HepG2 (cell line): ENCODE data around the gene SNHG17. TPM values are rescaled to one million over a fixed set of nuclear protein-coding genes. Genes with fewer than 3 reads are reported as not detected.

ENCODE experiments used
- ARNTL ChIP-seq: sonication (generic); formaldehyde crosslinking; IDR thresholded peaks from 2 replicates; pipeline ENCODE4 v1.4.0; 2020; ENCODE audit warnings: mild to moderate bottlenecking, missing genetic modification reagents
- EED ChIP-seq: sonication (generic); formaldehyde crosslinking; IDR thresholded peaks from 2 replicates; pipeline ENCODE4 v1.5.0; 2020; ENCODE audit warnings: mild to moderate bottlenecking, missing genetic modification reagents
- HDAC6 ChIP-seq: fragments of 200-600 bp; sonication (generic); IDR thresholded peaks from 2 replicates; pipeline ENCODE4 v1.7.0; 2017; ENCODE audit warnings: mild to moderate bottlenecking, antibody characterized with exemption, low read length, low read depth
- MBNL3 ChIP-seq: fragments of 250-450 bp; sonication (Bioruptor Pico); conservative IDR thresholded peaks from 2 replicates; pipeline ENCODE4 v1.8.0; 2022; ENCODE audit warnings: mild to moderate bottlenecking, inconsistent platforms
- MED8 ChIP-seq: sonication (generic); formaldehyde crosslinking; IDR thresholded peaks from 2 replicates; pipeline ENCODE4 v1.8.1; 2023; ENCODE audit warnings: mild to moderate bottlenecking, missing genetic modification reagents; ENCODE audit not compliant: insufficient replicate concordance
- PTBP1 ChIP-seq: fragments of 200-400 bp; formaldehyde crosslinking; IDR thresholded peaks from 2 replicates; pipeline ENCODE4 v1.6.1; 2018; ENCODE audit warnings: low read length, low read depth; ENCODE audit not compliant: poor library complexity, severe bottlenecking
- RAD51 ChIP-seq: fragments of 450-650 bp; IDR thresholded peaks from 2 replicates; pipeline ENCODE4 v1.6.1; 2016; ENCODE audit warnings: borderline replicate concordance
- RFX5 ChIP-seq: IDR thresholded peaks from 2 replicates; pipeline ENCODE4 v1.6.1; 2011; ENCODE audit warnings: low read depth, low read length, improper control_type of control experiment
- ZNF136 ChIP-seq: sonication (generic); formaldehyde crosslinking; IDR thresholded peaks from 2 replicates; pipeline ENCODE4 v1.8.1; 2022; ENCODE audit warnings: low read depth, mild to moderate bottlenecking, moderate library complexity, missing genetic modification reagents
- ZNF382 ChIP-seq: sonication (generic); formaldehyde crosslinking; IDR thresholded peaks from 2 replicates; pipeline ENCODE4 v1.5.0; 2020; ENCODE audit warnings: missing genetic modification reagents, mild to moderate bottlenecking, borderline replicate concordance
- ZNF496 ChIP-seq: sonication (generic); formaldehyde crosslinking; IDR thresholded peaks from 2 replicates; pipeline ENCODE4 v1.8.1; 2023; ENCODE audit warnings: mild to moderate bottlenecking, moderate library complexity, missing genetic modification reagents; ENCODE audit not compliant: insufficient replicate concordance
- ZNF75D ChIP-seq: sonication (generic); formaldehyde crosslinking; IDR thresholded peaks from 2 replicates; pipeline ENCODE4 v1.8.1; 2023; ENCODE audit warnings: missing genetic modification reagents, mild to moderate bottlenecking, borderline replicate concordance
- polyA plus RNA-seq, 8 experiments: library from polyadenylated mRNA; depleted of rRNA in 3 of 8; stranded (reverse) in 7 of 8; unstranded in 1 of 8; fragments of >200 nt; fragmentation: Illumina TruSeq in 4 of 8; extraction: Trizol in 4 of 8; gene quantifications; 2 replicates each; pipeline versions ENCODE4 v1.2.1 to v1.2.3, GENCODE V29; 2011 to 2016; ENCODE audit warnings: low read depth in 4 of 8, missing spikeins in 1 of 8, mixed read lengths in 1 of 8; ENCODE audit not compliant: insufficient read depth in 1 of 8
- total RNA-seq, 5 experiments: library from RNA; depleted of rRNA; stranded (reverse); fragments of >200 nt; fragmentation: Illumina TruSeq; extraction: Trizol; gene quantifications; 2 replicates each; pipeline ENCODE4 v1.2.3, GENCODE V29; 2016; ENCODE audit warnings: low read depth in 1 of 5
- TF ChIP-seq, protein P1 (sequence below): sonication (generic); IDR thresholded peaks from 2 replicates; pipeline ENCODE4 v1.6.1; 2016; ENCODE audit warnings: low read depth, borderline replicate concordance
- TF ChIP-seq, protein P2 (sequence below): IDR thresholded peaks from 2 replicates; pipeline ENCODE4 v1.6.1; 2016; ENCODE audit warnings: control low read depth
- TF ChIP-seq, protein P3 (sequence below): sonication (generic); formaldehyde crosslinking; IDR thresholded peaks from 2 replicates; pipeline ENCODE4 v1.4.0; 2020; ENCODE audit warnings: missing genetic modification reagents, mild to moderate bottlenecking, borderline replicate concordance
- TF ChIP-seq, protein P4 (sequence below): IDR thresholded peaks from 2 replicates; pipeline ENCODE4 v1.6.1; 2012; ENCODE audit warnings: low read depth, low read length, improper control_type of control experiment

Gene SNHG17
- total and polyA plus RNA-seq, 2 of the 13 experiments (the other 11 are each of a cell fraction or from before 2014, with no cell fraction given): 26.2 to 41.2 TPM

DNA sequence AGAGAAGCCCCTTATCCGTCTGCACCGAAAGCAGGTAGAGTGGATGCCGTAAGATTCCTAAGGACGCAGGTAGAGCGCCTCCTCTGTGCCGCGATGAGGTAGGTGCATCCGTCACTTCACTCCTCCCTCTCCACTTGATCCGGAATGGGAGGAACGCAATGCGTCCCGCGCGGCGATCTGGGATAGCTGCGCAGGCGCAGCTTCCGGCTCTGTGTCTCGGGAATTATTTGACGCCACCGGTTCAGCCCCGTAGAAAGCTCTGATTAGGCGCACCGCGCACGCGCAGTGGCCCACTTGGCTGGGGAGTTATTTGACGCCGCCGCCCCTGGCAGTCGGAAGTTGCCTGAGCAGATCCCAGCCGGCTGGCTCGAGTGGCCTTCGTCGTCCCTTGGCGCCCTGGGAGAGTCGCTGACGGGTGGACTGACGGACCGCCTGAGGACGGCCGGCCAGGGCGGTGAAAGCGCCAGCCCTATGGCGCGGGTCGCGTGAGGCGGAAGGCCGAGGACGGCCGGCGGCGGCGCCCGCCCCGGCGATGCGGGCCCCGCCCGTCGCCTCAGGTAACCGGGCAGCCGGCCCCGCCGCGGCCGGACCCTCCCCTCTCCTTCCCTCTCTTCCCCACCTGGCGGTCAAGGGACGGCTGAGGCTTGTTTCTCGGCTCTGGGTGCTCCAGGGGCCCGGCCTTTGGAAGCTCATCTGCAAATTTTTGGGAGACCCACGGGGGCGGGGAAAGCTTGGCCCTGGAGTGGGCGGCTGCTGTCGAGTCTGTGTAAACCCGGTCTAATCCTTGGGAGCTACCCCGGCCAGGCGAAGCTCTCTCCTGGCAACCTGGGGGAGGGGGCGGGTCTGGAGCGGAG is 37.6 kb upstream of the SNHG17 start, which contains the start of gene RALGAPB (continued):
- TF ChIP-seq ARNTL (CRISPR knock-in tag) (no peak), EED (CRISPR knock-in tag) (peak; percentile 88), ZNF75D (no peak), MBNL3 (CRISPR knock-in tag) (no peak), RAD51 (no peak), PTBP1 (peak; percentile 44), RFX5 (no peak), ZNF382 (CRISPR knock-in tag) (no peak), ZNF496 (CRISPR knock-in tag) (no peak), HDAC6 (no peak), ZNF136 (no peak; the same call in 1 of the 2 replicates), MED8 (CRISPR knock-in tag) (no peak)
- TF ChIP-seq, protein P1, sequence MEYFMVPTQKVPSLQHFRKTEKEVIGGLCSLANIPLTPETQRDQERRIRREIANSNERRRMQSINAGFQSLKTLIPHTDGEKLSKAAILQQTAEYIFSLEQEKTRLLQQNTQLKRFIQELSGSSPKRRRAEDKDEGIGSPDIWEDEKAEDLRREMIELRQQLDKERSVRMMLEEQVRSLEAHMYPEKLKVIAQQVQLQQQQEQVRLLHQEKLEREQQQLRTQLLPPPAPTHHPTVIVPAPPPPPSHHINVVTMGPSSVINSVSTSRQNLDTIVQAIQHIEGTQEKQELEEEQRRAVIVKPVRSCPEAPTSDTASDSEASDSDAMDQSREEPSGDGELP: peak; percentile 83; the same call in 1 of the 2 replicates
- TF ChIP-seq, protein P2, sequence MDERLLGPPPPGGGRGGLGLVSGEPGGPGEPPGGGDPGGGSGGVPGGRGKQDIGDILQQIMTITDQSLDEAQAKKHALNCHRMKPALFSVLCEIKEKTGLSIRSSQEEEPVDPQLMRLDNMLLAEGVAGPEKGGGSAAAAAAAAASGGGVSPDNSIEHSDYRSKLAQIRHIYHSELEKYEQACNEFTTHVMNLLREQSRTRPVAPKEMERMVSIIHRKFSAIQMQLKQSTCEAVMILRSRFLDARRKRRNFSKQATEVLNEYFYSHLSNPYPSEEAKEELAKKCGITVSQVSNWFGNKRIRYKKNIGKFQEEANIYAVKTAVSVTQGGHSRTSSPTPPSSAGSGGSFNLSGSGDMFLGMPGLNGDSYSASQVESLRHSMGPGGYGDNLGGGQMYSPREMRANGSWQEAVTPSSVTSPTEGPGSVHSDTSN (CRISPR knock-in tag): no peak
- TF ChIP-seq, protein P3, sequence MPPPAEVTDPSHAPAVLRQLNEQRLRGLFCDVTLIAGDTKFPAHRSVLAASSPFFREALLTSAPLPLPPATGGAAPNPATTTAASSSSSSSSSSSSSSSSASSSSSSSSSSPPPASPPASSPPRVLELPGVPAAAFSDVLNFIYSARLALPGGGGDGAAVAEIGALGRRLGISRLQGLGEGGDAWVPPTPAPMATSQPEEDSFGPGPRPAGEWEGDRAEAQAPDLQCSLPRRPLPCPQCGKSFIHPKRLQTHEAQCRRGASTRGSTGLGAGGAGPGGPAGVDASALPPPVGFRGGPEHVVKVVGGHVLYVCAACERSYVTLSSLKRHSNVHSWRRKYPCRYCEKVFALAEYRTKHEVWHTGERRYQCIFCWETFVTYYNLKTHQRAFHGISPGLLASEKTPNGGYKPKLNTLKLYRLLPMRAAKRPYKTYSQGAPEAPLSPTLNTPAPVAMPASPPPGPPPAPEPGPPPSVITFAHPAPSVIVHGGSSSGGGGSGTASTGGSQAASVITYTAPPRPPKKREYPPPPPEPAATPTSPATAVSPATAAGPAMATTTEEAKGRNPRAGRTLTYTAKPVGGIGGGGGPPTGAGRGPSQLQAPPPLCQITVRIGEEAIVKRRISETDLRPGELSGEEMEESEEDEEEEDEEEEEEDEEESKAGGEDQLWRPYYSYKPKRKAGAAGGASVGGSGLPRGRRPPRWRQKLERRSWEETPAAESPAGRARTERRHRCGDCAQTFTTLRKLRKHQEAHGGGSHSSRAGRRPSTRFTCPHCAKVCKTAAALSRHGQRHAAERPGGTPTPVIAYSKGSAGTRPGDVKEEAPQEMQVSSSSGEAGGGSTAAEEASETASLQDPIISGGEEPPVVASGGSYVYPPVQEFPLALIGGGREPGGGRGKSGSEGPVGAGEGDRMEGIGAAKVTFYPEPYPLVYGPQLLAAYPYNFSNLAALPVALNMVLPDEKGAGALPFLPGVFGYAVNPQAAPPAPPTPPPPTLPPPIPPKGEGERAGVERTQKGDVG (CRISPR knock-in tag): no peak
- TF ChIP-seq, protein P4, sequence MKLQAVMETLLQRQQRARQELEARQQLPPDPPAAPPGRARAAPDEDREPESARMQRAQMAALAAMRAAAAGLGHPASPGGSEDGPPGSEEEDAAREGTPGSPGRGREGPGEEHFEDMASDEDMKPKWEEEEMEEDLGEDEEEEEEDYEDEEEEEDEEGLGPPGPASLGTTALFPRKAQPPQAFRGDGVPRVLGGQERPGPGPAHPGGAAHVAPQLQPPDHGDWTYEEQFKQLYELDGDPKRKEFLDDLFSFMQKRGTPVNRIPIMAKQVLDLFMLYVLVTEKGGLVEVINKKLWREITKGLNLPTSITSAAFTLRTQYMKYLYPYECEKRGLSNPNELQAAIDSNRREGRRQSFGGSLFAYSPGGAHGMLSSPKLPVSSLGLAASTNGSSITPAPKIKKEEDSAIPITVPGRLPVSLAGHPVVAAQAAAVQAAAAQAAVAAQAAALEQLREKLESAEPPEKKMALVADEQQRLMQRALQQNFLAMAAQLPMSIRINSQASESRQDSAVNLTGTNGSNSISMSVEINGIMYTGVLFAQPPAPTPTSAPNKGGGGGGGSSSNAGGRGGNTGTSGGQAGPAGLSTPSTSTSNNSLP: peak; percentile 86
